Renal cortical epithelial cell (primary cell): ENCODE data around the gene PBX4. TPM values are rescaled to one million over a fixed set of nuclear protein-coding genes. Genes with fewer than 3 reads are reported as not detected.

Source experiments
- DNase-seq: peaks from one replicate; pipeline ENCODE4 v3.0.0-alpha.2; 2011; ENCODE audit warnings: low read depth
- total RNA-seq: library from RNA; depleted of rRNA; stranded (reverse); fragments of >200 nt; gene quantifications from 2 replicates; pipeline ENCODE4 v1.2.3, GENCODE V29; 2014

The PBX4 gene
- total RNA-seq, 1 donor from 2014 or later: 1.7 TPM

DNA sequence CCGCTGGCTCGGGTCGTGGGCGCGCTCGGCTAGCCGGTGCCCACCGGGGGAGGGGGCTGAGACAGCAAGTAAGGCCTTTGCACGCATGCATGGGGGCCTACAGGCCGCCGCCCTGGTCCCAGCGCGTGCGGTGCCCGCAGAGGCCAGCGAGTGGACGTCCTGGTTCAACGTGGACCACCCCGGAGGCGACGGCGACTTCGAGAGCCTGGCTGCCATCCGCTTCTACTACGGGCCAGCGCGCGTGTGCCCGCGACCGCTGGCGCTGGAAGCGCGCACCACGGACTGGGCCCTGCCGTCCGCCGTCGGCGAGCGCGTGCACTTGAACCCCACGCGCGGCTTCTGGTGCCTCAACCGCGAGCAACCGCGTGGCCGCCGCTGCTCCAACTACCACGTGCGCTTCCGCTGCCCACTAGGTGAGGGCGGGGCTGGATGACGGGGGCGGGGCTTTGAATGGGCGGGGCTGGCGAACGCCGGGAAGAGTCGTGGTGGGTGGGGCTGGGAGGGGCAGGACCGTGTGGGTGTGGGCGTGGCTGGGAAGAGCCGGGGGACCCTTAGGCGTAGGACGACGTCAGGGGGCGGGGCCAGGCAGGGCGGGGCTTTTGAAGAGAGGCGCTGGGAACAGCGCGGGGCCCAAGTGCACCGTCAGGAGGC lies 78.3 kb downstream of the PBX4 start:
- peak; percentile 30 for DNase-seq

DNA sequence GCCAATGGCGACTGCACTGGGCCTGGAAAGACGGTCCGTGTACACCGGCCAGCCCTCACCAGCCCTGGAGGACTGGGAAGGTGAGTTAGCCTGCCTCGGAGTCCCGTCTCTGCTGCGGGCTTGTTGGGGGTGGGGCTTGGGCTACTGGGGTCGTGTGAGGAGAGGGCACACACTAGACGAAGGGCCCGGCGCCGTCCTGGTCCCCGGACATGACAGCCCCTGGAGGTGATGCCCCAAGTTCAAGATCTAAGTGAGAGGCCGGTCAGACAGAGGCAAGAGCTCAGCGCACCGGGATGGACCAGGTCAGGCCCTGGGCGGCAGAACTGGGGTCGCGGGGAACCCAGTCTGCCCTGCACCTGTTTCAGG lies 78.8 kb downstream of the PBX4 start:
- DNase-seq: no peak

DNA sequence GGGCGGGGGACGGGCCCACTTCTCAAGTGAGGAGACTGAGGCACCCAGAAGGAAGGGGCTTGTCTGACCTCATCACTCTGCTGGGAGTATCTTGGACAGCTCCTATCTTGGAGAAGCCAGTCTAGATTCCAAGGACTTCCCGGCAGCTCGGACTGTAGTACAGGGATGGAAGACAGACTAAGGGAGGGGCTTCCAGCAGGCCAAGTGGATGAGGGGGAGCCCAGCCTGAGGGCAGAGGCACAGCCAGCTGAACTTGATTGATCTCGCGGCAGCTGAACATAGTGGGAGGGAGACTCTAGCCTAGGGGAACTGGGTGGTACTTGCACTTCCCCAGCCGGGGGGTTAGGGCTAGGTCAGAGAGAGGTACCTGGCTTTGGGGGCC lies 79.7 kb downstream of the PBX4 start:
- DNase-seq: no peak

DNA sequence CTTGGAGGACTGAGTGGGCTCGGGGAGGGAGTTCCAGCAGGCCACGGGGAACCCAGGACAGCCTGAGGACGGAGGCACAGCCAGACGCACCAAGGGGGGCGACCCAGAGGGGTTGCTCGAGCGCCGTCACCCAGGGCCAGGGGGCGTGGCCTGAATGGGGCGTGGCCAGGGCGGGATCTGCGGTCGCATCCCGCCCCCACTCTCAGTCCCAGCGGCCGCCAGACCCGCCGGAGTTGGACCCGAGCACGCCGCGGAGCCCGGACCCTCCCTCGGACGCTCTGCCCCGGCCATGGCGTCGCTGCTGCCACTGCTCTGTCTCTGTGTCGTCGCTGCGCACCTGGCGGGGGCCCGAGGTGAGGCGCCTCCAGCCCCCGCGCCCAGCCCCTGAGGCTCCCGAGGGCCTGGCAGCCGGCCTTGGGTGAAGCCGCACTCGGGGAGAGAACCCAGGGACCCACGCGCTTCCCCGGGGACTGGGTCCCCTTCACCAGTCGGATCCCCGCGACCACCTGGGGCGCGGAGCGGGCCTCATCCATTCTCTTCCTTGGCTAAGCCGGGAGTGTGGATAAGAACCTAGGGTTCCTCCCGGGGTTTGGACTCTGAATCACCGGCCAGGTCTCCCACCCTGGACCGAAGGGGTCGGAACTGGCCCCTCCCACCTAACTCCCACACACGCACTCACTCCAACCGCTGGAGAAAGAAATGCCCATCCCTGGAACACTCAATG lies 80.3 kb downstream of the PBX4 start, which contains the start of gene CILP2:
Gene CILP2, plus strand, starts transcription at position 205 of the 724 bp plus-strand sequence. Its CDS starts 85 bp downstream, at position 290.
- DNase-seq: no peak

DNA sequence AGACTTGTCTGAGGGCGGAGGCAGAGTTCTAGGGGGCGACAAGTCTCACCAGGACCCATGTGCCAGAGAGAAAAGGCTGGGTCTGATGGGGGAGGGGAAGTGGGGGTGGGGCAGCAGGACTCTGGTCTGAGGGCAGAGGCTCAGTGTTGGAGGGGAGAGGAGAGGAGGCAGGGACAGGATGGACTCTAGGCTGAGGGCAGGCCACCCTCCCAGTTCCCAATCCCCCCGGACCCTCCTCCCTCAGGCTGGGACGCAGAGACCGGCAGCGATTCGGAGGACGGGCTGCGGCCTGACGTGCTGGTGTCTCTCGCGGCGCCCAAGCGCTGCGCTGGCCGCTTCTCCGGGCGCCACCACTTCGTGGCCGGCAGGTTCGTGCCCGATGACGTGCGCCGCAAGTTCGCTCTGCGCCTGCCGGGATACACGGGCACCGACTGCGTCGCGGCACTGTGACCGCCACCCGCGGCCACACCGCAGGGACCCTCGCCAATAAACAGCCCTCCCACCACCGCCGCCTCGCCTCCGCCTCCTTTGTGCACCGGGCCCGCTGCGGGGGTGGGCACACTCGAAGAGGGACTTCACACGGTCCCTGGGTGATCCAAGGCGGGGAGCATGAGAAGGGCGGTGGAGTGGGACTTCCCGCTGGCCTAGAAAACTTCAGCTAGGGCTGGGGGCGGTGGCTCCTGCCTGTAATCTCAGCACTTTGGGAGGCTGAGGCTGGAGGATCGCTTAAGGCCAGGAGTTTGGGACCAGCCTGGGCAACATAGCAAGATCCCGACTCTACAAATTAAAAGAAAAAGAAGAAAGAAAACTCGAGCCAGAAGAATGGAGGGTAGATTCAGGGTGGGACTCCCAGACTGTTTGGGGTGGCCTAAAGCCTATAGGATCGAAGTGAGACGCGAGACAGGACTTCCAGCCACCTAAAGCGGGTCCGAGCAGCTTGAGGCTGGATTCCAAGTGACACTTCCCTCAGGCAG lies 81.1 kb downstream of the PBX4 start:
- DNase-seq: no peak

DNA sequence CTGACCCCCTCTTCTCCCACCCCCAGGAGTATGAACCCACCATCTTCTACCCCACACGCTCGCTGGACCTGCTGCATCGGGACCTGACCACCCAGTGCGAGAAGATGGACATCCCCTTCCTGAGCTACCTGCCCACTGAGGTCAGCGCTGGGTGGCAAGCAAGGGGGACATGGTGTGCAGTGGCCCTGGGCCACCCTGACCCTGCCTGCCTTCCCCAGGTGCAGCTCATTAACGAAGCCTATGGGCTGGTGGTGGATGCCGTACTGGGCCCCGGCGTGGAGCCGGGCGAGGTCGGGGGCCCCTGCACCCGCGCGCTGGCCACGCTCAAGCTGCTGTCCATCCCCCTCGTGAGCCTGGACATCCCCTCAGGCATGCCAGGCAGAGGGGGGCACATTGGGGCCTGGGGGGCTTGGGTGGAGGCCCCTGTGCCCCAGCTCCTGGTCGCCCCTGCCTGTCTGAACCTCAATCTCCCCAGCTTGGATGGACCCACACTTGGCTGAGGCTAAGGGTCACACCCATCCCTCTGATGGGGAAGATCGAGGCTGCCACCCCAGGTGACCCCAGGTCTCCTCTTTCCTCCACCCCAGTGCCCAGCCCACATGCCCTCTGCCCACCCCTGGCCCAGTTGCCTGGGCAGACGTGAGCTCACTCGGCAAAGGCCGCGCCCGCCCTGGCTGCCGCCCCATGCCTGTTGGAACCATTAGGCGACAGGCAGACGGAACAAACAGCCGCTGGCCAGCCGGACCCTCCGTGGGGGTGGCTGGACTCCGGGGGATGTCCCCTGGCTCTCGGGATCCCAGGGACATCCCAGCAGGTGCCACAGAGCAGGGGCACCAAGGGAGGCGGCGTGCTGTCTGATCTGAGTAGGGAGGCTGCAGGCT lies 82.9 kb downstream of the PBX4 start:
- DNase-seq: no peak

DNA sequence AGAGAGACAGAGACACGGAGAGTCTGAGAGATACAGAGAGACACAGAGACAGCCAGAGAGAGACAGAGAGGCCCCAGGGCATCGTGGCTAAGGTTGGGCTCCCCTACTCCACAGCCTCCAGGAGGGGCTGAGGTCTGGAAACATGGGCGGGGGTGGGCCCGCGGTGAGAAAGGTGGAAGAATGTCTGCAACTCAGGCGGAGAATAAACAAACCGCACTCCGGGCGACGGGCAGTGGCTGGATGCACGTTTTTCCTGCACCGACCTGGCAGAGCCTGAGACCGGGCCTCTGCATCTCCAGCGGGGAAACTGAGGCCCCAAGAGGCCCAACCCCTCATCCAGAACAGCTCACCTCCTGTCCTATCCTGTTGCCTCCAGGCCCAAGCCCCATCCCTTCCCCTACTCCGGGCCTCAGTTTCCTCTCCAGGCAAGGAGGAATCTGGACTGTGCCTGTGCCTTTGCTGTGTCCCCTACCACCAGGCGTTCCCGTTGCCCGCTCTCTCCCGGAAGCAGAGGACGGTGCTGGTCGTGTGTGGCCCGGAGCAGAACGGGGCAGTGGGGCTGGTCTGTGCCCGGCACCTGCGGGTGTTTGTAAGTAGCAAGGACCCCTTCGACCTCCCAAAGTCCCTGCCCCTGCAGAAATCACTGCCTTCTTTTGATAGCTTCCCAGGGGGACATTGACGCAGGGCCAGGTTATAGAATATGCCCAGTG lies 83.8 kb downstream of the PBX4 start:
- DNase-seq: no peak

DNA sequence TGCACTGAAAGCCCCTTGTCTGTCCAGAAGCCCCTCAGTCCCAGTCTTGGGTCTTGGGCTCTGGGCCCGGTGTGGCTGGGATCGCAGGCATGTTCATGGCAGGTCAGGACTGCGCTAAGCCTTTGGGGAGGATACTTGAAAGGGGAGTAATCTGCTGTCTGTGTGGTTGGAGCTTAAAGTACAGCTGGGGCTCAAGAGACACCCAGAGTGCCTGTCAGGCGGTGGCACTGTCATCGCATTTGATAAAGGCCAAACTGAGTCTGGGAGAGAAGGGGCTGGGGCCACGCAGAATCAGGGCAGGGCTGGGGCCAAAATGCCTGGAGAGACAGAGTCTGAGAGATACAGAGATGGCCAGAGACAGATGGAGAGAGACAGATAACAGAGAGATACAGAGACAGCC lies 84.6 kb downstream of the PBX4 start:
- no peak for DNase-seq

DNA sequence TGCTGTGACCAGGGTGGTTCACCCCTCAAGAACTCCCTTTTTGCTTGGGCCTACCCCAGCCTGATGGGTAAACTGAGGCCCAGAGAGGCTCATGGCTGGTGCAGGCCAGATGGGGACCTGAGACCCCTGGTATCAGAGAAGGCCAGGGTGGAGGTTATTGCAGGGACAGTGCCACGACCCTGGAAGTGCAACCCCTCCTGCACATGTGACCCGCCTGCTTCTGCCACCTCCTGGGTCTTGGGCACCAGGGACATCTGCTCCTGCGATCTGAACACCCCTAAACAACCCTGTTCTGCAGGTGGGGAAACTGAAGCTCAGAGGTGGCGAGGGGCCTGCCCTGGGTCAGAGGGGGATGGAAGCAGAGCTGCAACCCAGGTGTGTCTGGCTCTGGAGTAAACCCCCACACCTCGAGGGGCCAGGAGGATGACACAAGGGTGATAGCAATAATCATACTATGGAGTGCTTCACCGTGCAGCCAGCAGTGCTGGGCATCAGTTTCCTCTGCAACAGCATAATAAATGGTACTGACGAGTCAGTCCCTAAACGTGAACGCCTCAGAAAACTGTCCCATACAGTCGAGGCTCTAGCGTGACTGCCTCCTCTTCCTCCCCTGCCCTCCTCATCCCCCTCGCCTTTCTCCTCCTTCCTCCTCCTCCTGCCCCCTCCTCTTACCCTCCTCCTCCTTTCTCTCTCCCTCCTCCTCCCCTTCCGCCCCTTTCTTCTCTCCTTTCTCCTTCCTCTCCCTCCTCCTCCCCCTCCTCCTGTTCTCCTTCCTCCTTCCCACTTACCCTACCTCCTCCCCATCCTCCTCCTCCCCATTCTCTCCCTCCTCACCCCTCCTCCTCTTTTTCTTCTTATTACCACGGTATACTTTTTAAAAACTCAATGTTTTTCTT lies 85.4 kb downstream of the PBX4 start:
- DNase-seq: no peak

DNA sequence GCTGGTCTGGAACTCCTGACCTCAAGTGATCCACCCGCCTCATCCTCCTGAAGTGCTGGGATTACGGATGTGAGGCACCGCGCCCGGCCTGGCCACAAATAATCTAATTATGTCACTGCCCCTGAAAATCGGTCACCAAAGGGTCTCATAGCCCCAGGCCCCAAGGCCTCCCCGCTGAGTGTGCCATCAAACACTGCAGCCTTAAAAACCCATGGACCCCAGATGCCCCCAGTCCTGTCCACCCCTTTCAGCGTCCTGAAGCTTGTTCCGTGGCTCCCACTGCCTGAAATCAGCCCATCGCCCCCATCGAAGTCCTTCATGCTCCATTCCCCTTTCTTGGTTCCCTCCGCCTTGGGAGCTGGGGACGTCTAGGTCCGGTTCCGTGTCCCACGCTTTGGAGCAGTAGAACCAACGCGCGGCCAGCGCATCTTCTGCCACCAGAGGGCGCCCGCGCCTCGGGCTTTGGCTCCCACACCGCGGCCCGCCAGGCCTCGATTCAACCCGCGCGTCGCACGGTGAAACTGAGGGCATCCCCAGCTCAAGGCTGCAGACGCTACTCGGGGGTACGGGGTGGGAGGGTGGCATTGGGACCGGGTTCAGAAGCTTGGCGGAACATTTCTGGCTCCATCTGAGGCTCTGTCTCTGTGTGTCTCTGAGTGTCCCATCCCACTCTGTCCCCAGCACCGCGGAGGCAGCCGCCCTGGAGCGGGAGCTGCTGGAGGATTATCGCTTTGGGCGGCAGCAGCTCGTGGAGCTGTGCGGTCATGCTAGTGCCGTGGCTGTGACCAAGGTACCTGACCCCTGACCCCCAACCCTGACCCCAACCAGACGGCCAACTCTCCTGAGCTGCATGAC lies 86.3 kb downstream of the PBX4 start:
- peak; percentile 9 for DNase-seq

DNA sequence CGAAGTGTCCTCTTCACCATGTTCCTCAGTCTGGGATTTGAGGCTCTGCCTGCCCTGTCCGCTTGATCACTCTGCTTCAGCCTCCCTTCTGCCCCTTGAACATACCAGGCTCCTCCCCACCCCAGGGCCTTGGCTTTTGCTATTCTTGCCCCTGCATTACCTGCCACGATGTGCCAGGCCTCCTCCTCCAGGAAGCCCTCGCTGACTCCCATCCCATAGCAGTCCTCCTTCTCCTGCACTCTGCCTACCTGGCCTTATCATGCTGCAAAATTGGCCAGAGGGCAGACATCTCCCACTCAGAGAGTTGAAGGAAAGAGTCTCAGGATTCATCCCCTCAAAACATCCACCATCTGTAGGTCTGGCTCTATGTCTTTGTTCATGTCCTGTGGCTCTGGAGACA lies 87.6 kb downstream of the PBX4 start:
- no peak for DNase-seq

DNA sequence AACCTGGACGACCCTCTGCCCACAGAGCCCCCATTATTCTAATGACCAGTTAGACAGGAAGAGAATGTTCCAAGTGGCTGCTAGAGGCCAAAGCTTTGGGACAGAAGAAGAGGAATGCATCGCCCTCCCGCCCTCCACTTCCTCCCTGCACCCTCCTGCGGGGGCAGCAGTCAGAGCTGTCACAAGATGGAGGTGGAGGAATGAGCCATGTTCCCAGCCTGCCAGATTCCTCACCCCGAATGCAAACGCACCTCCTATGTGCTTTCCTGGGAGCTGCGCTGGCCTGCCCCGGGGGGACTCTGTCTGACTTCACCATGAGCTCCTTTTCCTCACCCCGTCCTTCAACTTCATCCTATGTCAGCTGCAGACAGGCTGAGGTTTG lies 88.1 kb downstream of the PBX4 start:
- no peak for DNase-seq

DNA sequence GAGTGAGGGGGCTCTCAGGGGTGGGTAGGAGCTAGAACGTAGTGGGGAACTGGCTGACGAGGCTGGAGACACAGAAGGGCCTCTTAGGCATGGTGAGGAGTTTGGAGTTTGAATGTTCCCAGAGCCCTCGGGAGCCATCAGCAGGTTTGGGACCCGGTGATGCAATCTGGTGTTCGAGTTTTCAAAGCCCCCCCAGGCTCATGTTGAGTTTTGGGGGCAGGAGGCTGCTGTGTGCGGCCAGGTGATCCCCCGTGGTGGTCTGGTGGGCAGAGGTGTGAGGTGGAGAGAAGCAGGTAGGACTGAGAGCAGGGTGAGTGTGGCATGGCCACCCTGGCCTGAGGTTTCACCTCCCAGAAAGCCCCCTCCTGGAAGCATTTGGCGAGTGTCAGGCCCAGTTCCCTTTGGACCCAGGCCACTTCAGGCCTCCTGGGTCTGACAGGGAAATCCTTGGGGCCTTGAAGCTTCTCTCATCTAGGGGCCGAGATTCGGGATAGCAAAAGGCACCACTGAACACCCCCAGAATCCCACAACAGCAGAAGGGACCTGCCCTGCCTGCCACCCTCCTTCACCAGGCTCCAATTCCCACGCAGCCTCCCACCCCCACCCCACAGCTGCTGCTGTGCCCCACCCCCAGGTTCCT lies 88.6 kb downstream of the PBX4 start:
- DNase-seq: no peak

DNA sequence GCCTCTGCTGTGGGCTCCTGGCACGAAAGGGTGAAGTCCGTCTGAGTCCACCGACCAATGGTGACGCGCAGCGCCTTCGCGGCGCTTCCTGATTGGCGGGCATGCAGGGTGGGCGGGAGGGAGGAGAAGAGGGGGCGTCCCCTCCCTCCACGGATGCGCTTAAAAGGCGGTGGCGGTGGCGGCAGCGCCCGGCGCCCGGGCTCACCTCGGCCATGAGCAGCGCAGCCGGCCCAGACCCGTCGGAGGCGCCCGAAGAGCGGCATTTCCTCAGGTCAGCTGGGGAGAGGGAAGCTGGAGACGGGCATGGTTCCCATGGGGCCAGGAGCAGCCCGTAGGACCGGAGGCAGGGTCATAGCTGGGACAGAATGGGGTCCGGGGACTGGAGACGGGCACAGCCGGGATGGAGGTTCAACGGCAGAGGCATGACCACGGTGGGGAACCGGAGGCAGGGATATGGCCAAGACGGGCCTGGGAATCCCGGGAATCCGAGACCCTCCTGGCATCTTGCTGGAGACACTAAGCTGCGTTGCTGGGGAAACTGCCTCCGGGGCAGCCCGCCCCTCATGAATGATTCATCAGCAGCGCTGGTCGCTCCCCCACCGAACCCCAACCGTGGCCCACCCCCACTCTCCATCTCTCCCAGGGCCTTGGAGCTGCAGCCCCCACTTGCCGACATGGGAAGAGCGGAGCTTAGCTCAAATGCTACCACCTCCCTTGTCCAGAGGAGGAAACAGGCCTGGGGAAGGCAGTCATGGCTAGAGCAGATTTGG lies 89.6 kb downstream of the PBX4 start, which contains the start of gene YJEFN3:
Gene YJEFN3, plus strand, starts transcription at position 191 of the 770 bp plus-strand sequence. Its CDS starts 22 bp downstream, at position 213.
- no peak for DNase-seq

DNA sequence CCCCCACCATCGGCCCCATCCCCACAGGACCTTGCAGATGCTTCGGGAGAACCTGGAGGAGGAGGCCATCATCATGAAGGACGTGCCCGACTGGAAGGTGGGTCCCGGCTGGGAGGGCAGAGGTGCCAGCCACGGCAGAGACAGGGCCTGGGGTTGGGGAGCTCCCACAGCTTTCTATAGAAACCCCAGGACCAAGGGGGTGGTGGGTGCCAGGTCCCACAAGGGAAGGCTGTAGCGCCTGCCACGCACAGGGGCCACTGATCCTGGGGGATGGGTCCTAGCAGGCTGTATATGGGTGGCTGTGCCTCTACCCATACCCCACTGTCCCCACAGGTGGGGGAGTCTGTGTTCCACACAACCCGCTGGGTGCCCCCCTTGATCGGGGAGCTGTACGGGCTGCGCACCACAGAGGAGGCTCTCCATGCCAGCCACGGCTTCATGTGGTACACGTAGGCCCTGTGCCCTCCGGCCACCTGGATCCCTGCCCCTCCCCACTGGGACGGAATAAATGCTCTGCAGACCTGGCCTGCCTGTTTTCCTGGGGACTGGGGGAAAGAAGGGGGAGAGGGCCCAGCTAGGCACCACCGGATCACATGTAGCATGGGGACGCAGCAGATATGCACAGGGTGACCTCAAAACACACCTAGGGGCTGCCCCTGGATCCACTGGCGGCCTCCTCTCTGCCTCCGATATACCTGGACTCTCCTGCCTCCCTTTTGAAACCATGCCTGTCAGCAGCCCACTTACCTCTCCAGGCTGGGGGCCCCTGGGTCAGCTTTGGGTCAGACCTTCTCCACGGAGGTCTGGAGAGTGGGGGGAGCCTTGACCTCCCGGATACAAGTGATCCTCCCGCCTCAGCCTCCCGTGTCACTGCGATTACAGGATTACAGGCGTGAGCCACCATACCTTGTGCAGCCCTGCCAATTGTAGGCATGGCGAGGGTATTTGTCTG lies 90.5 kb downstream of the PBX4 start:
- no peak for DNase-seq

DNA sequence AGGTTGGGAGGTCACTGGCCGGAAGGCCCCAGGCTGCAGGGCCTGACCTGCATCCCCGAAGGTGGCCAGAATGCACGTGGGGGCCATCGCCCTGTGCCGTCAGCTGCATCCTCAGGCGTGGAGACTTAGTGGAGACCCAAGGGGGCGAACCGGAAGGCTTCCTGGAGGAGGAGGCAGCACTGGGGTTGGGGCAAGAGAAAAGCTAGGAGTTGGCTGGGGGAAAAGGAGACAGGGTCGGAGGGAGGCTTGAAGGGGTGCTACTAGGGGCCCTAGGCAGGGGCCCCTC lies 91.2 kb downstream of the PBX4 start:
- no peak for DNase-seq
